GM21515 (cell line): ENCODE results near the gene ANKMY1.
"Not testable (repeated sequence)": the region's sequence is repeated elsewhere in the genome, so short reads cannot be mapped to it uniquely, and the experiment has no call there.

Source experiments
- ATAC-seq: cut with Tn5 transposase; IDR thresholded peaks from one replicate; pipeline ENCODE4 v1.9.1; 2021; ENCODE audit not compliant: unreplicated experiment

Gene ANKMY1

DNA sequence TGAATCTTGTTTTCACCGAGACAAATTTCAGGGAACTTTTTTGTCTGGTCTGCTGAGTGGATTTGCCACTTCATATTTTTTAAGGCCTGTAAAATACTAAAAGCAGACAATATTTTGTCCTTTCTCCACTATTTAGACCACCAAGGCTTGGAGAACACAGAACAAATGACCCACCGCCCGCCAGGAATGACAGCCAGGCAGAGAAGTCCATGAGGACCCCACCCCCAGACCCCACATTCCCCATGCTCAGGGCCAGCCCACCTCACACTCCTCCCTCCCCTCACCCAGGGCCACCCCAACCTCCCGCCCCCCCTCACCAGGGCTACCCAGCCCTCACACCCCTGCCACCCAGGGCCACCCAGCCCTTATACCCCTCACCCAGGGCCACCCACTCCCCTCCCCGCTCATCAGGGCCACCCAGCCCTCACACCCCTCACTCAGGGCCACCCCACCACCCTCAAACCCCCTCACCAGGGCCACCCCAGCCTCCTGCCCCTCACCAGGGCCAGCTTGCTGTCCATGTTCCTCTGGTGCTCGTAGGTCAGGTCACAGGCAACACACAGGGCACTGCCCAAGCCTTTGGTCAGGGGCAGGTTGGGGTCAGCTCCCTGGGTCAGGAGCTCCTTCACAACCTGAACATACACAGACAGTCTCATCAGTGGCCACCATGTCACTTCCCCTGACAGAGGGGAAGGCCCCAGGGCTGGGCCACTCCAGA, 50.6 kb downstream of the ANKMY1 start:
- no peak for ATAC-seq

DNA sequence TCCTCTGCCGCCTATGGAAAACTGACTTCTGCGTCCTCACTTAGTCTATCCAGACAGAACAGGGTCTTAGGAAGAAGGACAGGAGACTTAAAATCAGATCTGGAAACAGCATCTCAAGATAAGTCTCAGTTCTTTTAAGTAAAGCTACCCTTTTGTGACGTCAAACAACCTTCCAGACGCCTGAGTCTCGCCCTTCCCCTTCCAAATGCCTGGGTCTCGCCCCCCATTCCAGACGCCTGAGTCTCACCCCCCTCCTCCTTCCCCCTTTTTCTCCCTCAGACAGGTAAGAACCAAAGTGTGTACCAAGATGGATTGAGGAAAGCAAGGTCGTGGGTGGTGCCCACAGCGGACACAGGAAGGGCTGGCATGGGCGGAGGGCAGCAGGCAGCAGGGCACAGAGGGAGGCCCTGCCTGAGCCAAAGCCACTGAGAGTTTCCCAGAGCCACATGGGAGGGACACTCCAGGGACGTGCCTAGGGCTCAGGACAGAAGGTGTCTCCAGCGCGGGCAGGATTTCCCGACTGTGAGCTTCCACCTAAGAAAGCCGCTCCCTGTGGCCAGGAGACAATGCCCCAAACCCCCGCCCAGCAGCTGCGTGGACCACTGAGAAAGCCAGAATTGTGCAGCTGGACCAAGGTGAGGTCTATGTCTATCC, 51.3 kb downstream of the ANKMY1 start:
- ATAC-seq: no peak

DNA sequence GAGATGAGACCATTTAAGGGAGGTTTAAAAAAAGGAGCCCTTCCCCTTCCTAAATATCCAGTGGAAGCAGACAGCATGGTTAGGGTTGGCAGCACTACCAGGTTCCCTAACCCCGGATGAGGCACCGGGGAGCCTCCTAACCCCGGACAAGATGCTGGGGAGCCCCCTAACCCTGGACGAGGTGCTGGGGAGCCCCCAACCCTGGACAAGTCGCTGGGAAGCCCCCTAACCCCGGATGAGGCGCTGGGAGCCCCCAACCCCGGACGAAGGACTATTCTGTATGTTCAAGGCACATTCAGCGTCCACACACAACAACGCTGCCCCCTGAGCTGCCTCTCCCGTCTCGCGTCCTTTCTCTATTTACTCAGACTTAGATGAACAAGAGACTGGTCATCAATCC, 51.9 kb downstream of the ANKMY1 start:
- ATAC-seq: no peak

DNA sequence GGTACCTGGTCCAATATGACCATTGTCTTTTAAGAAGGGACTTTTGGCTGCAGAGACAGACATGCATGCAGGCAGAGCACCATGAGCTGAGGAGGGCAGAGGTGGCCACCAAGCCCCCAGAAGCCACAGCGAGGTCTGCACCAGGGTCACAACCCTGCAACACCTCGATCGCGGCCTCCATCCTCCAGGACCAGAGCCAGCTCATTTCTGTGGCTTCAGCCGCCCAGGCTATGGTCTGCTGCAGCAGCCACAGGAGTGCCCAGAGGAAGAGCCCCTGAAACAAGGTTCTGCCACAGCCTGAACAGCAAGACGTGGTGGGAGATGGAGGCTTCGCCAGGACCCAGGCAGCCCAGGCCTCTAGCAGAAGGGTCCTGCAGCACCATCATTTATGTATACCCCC, 53.9 kb downstream of the ANKMY1 start:
- no peak for ATAC-seq

DNA sequence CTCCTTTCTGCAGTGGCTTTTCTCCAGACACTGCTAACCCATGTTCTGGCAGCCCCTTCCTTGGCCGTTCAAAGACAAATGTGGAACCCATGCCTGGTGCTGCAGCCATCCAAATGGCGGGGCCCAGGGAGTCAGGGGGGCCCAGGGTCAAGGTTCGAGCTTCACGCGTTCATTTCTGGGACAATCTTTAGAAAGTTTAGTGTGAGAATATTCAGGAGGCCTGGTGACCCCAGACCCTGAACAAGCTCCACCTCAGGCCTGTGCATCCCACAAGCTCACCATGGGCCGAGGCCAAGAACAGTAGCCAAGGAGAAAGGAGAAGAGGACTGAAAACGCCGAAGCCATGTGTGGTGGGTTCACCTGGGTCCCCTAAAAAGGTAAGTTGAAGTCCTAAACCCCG, 54.4 kb downstream of the ANKMY1 start:
- ATAC-seq: no peak

DNA sequence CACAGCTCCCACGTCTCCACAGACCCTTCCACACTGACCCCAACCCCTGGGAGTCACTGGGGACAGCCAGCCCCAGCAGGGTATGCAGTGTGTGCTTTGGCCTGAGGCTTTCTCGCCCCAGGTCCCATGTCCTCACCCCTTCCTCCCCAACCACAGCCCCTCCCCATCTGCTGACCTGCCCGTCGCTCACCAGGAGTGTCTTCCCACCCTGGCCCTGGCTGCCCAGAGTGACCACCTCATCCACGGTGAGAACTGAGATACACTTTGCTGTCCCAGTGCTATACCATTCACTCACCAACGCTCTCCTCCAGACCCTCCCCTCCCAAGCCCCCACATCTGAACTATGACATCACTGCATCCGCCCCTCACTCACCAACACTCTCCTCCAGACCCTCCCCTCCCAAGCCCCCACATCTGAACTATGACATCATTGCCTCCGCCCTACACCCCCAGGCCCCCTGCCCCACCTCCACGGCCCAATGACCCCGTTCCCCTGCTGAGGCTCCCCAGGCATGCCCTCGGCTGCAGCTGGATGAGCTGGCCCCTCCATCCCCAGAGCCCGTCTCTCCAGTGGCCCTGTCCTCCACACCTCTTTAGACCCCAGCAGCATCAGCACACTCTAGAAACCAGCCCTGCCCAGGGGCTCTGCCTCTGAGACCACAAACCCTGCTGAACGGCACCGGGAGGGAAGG, 55.2 kb downstream of the ANKMY1 start:
- ATAC-seq: no peak

DNA sequence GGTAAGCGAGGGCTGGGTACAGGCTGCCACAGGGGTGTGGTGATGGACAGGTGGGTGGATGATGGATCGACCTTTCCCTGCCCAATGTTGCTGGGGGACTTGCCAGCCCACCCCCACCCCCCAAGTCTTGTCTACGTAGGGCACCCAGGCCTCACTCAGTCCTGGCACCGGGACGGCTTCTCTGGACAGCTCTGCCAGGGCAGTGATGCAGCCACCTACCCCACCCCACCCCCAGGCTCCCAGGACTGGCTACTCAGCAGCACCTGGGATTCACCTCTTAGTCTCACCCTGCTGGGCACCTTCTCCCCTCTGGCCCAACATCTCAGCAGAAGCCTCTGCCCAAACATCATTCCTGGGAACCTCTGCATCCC, 55.7 kb downstream of the ANKMY1 start:
- no peak for ATAC-seq

DNA sequence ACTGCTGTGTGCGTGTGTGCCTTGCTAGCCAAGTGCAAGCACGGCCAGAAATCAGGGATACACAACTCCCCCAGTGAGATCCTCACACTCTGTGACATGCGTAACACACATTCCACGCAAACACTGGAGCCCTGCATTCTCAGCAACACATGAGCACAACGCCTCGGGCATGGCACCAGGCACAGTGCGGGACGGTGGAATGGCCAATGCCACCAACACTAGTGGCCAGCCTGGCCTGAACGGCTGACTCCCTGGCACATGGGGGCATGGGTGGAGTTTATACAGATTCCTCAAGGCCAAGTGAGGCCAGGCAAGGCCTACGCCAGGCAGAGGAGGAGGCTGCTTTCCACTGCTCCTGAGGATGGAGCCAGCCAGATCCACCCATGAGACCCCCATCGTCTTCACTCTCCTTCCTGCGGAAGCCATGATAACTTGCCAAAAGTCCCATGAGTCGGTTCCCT, 56.2 kb downstream of the ANKMY1 start:
- ATAC-seq: no peak

DNA sequence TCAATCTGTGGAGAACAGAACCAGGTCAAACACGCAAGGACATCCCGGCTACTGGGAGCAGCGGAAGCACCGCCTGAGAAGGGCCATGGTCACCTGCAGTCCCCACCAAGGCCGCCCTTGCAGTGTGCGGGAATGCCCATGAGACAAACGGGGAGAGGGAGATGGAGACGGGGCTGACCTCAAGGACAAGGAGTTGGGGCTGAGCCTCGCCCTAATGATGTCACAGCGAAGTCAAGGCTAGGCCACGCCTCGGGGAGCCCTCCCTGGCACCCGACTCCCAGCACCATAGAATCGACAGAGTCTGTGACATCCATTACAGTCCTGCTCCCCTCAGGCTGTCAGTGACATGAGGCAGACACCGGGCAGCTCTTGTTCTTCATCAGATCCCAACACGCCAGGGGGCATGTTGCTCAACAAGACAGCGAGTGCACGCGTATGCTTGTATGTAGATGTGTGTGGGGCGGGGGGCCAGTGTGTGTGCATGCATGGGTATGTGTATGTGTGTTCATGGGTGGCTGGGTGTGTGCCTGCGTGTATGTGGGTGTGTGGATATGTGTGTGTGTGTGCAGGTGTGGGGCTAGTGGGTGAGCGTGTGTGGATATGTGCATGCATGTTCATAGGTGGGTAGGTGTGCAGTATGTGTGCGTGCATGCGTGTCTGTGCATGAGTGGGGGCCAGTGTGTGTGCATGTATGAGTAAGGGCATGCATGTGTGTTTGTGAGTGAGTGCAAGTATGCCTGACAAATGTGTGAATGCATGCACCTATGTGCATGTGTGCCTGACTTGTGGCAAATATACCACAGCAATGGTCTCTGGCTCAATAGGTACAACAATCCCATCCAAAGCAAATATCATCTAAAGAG, 57.0 kb downstream of the ANKMY1 start:
- no peak for ATAC-seq

DNA sequence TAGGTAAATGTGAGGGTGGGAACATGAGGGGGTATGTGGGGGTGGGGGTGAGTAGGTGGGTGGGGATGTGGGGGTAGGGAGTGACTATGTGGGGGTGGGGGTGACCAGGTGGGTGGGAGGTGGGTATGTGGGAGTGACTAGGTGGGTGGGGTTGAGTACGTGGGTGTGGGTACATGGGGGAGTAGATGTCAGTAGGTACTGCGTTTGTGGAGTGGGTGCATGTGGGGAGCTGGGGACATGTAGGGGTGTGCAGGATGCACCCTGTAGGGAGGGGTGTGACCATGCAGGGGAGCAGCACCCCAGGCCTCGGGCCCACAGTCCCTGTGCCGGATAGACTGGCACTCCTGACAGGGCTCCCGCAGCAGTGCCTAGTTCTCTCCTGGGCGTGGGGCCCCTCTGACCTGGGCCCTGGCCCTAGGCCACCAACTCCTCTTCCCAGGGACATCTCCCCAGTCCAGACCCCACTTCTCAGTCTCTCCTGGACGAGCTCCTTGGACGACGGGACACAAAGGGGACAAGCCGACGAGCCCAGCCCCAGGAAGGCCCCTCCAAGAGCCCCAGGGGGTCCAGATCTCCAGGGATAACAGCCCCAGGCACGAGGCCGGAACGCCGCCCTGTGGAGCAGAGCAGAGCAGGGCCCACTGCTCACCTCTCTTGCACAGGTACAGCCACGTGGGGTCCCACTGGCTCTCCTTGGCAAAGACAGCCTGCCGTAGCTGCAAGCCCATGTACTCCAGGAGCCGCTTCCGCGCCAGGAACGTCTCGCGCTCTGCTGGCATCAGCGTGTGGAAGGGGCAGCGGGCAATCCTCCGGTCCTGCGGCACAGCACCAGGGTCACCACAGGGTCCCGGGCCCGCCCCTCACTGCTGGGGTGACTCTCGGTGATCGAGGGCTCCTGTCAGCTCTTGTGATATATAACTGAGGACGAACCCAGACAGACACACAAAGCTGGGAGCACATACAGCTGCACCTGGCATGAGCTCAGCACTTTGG, 58.2 kb downstream of the ANKMY1 start:
- ATAC-seq: no peak

DNA sequence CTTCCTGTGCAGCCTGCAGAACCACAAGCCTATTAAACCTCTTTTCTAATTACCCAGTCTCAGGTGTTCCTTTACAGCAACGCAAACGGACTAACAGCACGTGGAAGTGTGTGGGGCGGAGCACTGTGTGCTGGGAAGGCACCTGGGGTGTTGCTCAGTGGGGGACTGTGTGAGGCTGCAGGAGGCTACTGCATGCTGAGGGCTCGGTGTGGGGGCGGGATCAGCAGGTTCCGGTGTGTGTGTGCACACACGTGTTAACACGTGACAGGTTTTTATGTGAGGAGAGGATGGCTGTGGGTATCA, 58.9 kb downstream of the ANKMY1 start:
- no peak for ATAC-seq

DNA sequence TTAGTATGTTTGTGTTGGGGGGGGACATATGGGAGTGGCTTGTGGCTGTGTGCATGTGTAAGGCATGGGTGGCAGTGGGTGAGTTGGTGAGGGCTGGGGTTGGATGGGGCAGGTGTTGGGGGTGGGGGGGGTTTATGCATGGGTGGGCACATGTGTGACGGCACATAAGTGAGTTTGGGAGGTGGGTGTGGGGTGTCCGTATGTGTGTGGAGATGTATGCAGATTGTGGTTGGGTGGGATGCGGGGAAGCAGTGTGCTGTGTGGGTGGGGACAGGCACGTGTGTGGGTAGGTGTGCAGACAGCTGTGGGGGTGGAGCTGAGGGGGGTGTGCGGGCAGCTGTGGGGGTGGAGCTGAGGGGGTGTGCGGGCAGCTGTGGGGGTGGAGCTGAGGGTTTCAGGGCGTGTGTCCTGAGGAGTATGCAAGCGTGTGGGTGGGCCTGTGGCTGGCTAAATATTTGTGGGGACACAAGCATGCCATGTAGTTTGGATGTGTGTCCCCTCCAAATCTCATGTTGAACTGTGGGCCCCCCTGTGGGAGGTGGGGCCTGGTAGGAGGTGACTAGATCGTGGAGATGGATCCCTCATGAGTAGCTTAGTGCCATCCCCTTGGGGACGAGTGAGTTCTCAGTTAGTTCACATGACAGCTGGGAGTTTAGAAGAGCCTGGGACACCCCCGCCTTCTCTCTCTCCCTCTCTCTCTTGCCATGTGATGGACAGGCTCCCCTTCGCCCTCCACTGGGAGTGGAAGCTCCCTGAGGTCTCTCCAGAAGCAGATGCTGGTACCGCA, 59.4 kb downstream of the ANKMY1 start:
- no peak for ATAC-seq

DNA sequence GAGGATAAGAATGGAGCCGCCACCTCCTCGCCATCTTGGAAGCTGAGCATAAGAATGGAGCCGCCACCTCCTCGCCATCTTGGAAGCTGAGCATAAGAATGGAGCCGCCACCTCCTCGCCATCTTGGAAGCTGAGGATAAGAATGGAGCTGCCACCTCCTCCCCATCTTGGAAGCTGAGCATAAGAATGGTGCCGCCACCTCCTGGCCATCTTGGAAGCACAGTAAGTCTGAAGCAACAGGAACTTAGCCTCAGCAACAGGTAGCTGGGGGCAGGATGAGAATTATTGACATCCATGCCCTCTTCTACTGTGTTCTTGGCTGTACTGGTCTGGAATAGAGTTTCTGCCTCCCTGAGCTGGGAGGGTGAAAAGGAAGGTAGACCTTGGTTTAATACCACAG, 60.7 kb downstream of the ANKMY1 start:
- not testable (repeated sequence) for ATAC-seq

DNA sequence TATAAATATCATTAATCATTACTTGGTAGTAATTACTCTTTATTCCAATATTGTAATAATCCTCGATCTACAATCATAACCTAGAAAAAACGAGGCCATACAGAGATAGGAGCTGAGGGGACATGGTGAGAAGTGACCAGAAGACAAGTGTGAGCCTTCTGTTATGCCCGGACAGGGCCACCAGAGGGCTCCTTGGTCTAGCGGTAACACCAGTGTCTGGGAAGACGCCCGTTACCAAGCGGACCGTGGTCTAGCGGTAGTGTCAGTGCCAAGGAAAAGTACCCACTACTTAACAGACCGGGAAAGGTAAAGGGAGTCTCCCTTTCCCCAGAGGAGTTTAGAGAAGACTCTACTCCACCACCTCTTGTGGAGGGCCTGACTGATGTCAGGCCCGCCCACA, 62.8 kb downstream of the ANKMY1 start:
- not testable (repeated sequence) for ATAC-seq

DNA sequence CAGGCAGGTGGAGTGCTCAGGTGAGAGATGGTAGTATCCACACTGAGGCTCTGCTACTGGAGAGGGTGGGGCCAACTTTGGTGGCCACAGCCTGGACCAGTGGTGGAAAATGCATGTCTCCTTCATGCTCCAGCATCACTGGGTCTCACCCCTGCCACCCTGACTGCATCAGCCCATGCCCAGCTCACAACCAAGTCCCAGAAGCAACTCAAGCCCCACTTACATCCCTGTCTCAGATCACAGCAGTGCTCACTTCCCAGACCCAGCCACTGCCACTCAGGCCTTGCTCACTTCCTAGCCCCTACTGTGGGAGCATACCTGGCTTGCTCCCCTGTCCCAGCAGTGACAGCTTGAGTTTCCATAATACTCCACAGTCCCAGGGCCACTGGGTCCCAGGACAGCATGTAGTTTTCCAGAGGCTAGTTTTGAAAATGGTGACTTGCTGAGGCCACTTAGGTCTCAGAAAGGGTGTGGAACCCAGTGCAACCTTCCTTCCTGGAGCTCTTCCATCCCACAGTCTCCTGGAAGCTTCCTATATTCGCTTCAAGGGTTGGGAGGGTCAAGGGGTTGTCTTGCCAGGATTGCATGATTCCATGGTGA, 63.5 kb downstream of the ANKMY1 start:
- ATAC-seq: no peak

DNA sequence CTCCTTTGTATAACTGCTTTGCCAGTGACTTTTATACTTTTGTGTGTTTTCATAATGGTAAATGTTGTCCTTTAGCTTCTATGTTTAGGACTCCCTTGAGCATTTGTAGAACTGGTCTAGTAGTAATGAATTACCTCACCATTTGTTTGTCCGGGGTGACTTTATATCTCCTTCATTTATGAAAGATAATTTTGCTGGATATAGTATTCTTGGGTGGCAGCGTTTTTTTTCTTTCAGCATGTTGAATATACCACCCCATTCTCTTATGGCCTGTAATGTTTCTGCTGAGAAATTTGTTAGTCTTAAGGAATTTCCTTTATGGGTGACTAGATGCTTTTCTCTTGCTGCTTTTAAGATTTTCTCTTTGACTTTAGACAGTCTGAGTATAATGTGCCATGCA, 66.3 kb downstream of the ANKMY1 start:
- ATAC-seq: no peak

DNA sequence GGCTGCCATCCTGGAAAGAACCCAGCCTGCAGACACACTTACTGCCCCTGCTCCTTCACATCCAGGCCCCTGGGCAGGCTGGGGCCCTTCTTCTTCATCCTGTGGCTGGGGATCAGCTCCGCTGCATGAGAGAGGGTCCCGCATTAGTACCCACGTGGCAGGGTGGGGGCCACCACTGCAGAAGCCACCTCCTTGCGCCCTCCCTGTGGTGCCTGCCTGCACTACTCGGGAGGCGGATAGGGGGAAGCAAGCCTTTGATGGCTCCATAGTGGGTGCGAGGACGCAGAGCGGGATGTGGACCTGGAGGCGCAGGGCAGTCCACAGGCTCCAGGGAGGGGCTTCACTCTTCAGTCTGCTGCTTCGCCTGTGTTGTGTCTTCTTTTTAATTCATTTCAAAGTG, 75.6 kb downstream of the ANKMY1 start:
- no peak for ATAC-seq

DNA sequence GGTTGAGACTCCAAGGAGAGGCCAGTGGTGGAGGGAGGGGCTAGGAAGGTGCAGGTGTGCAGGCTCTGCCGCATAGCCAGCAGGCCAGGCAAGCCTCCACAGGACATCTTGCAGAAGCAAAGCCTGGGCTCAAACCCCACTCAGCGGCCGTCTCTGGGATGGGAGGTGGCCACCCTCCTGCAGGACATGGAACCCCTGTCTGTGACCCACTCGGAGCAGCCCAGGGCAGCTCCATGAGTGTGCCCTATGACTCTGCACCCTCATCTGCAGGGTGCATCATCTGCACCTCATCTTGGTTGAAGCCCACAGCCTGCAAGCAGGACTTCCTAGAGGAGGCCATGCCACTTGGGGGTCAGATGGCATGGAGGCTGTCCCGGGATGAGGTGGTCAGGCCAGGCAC, 76.1 kb downstream of the ANKMY1 start:
- no peak for ATAC-seq
